GM10847 (cell line): ENCODE data around the gene TELO2.

Source experiments
- POLR2A ChIP-seq: IDR thresholded peaks from 2 replicates; pipeline ENCODE4 v1.6.1; 2011; ENCODE audit not compliant: insufficient read length; ENCODE audit errors: extremely low read depth

Gene TELO2

DNA sequence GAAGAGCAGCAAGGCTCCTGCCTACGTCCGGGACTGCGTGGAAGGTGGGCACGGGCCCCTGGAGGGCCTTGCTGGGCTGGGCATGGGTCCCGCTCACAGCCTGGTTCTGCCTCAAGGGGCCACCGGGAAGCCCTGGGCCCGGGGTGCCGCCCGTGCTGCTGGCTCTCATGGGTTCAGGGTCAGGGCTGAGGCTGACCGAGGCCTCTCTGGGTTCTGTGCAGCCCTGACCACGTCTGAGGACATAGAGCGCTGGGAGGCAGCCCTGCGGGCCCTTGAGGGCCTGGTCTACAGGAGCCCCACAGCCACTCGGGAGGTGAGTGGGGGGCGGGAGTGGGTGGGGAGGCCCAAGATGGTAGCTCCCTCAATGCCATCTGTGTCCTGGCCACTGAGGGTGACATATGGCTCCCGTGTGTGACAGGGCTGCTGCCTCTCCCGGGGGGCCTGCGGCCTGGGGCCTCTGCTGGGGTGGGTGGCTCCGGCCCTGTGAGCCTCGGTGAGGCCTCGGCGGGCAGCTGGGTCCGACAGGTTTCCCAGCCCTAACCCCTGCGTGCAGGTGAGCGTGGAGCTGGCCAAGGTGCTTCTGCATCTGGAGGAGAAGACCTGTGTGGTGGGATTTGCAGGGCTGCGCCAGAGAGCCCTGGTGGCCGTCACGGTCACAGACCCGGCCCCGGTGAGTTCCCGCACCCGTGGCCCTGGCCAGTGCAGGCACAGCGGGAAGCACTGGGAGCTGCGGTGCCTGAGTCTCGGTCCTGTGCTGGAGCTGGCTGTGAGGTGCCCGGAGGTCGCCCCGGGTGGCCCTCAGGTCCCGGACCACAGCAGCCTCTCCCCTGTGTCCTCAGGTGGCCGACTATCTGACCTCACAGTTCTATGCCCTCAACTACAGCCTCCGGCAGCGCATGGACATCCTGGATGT, 9.2 kb downstream of the TELO2 start:
- TF ChIP-seq POLR2A: no peak

GRCh38 chr16:1503110-1503955, 10.2 kb downstream of the TELO2 start:
- no peak for TF ChIP-seq POLR2A

DNA sequence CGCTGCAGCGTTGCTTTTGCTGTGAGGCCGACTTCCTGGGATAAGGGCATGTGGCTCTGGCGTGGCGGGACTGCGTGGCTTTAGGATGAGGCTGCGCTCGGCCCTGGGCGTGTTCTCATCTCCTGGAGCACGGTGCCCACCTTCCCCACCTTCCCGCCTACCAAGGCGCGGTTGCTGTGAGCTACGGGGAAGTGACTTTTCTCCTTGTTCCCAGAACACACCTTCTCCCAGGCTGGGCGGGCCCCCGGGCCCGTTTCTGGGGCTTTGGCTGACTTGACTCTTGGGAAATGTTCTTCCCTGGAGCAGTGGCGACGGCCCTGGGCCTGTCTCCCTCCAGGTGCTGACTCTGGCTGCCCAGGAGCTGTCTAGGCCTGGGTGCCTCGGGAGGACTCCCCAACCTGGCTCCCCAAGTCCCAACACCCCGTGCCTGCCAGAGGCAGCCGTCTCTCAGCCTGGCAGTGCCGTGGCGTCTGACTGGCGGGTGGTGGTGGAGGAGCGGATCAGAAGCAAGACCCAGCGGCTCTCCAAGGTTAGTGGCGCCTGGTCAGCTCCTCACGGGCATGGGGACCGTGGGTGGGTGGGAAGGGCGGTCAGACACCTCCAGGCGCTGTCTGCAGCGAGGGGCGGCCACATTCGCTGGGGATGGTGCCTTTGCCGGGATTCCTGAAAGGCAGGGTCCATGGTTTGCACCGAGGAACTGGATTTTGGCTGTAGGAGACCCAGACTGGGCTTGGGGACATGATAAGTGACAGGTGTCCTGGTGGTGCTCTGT, 12.1 kb downstream of the TELO2 start:
- no peak for TF ChIP-seq POLR2A

GRCh38 chr16:1505912-1506311, 12.8 kb downstream of the TELO2 start:
- TF ChIP-seq POLR2A: no peak

- TF ChIP-seq POLR2A: no peak
These were observed 13.5 kb downstream of the TELO2 start for GRCh38 chr16:1506494-1507213.

- TF ChIP-seq POLR2A: no peak
These were observed 15.5 kb downstream of the TELO2 start for GRCh38 chr16:1508494-1509187.

GRCh38 chr16:1509307-1510221, 16.4 kb downstream of the TELO2 start:
- no peak for TF ChIP-seq POLR2A

DNA sequence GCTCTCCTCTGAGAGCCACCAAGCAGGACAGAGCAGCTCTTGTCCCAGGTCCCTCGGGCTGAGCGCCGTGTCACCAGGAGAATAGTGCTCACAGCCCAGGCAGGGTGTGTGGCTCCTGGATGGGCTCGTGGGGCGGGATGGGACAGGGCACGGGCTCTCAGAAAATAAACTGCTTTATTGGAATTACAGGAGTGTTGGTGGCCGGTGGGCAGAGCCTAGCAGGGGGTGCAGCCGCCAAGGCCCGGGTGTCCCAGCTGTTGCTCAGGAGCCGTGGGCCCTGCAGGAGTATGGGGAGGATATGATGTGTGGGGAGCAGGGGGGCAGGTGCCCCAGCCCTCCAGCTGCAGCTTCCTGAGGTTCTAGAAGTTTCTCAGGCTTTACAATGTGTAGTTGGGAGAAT, 17.1 kb downstream of the TELO2 start:
- TF ChIP-seq POLR2A: no peak

GRCh38 chr16:1510941-1511351, 17.8 kb downstream of the TELO2 start:
- TF ChIP-seq POLR2A: no peak

GRCh38 chr16:1511662-1512569, 18.8 kb downstream of the TELO2 start:
- TF ChIP-seq POLR2A: no peak

GRCh38 chr16:1512774-1513173, 19.6 kb downstream of the TELO2 start:
- TF ChIP-seq POLR2A: no peak

DNA sequence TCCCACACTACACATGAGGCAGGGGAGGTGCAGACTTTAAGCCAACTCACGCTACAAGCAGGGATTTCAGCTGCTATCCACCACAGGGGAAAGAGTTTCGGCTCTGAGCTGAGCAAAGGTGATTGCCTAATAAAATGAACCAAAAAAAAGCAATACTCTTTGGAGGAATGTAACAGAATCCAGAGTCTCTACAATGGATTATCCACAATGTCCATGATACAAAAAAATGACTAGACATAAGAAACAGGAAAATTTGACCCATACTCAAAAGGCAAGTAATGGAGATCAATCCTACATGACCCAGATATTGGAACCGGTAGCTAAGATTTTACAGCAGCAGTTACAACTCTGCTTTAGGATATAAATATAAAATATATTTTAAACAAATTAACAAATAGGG, 21.3 kb downstream of the TELO2 start:
- no peak for TF ChIP-seq POLR2A
